WTC11 (cell line): Measurements from ENCODE around the gene FBXO15. TPM values are rescaled to one million over a fixed set of nuclear protein-coding genes. Genes with fewer than 3 reads are reported as not detected.
A peak's percentile ranks its signal among the peaks of the same experiment; 100 is the strongest.

Experiments
- ATAC-seq: fragments of 200-7000 bp; cut with Tn5 transposase; 2 replicates; pipeline ENCODE4 v1.10.0; 2021; ENCODE audit warnings: mild to moderate bottlenecking, moderate library complexity
- CTCF ChIA-PET: fragments of 300-600 bp; sonication (Branson Sonifier 250); formaldehyde crosslinking; loops from one replicate; lab custom pipeline; 2021; ENCODE audit warnings: antibody characterized with exemption; lab: Charles Lee
- POLR2A ChIA-PET: fragments of 350-600 bp; sonication (Branson Sonifier 250); formaldehyde crosslinking; loops from one replicate; lab custom pipeline; 2021; ENCODE audit warnings: antibody characterized with exemption; lab: Charles Lee
- DNase-seq: peaks from one replicate; pipeline ENCODE4 v3.0.0; 2021; ENCODE audit warnings: low spot score
- H3K27ac Mint-ChIP-seq: 2 replicates; pipeline ENCODE4 v1.8.0; 2021; ENCODE audit warnings: mixed read lengths
- H3K27me3 Mint-ChIP-seq: 2 replicates; pipeline ENCODE4 v1.8.0; 2021; ENCODE audit warnings: low read depth, mild to moderate bottlenecking, moderate library complexity, mixed read lengths
- H3K36me3 Mint-ChIP-seq: 2 replicates; pipeline ENCODE4 v1.8.0; 2021; ENCODE audit warnings: mixed read lengths
- H3K4me1 Mint-ChIP-seq: 2 replicates; pipeline ENCODE4 v1.8.0; 2022; ENCODE audit warnings: mixed read lengths
- H3K4me3 Mint-ChIP-seq: 2 replicates; pipeline ENCODE4 v1.8.0; 2021; ENCODE audit warnings: mild to moderate bottlenecking, moderate library complexity, mixed read lengths
- H3K9me3 Mint-ChIP-seq: 2 replicates; pipeline ENCODE4 v1.8.0; 2021; ENCODE audit warnings: mixed read lengths
- ATF3 ChIP-seq: sonication (generic); formaldehyde crosslinking; conservative IDR thresholded peaks from 2 replicates; pipeline ENCODE4 v1.8.1; 2022; ENCODE audit warnings: mild to moderate bottlenecking, missing genetic modification reagents
- ESRRA ChIP-seq: sonication (generic); formaldehyde crosslinking; IDR thresholded peaks from 2 replicates; pipeline ENCODE4 v1.8.1; 2022; ENCODE audit warnings: mild to moderate bottlenecking, missing genetic modification reagents, borderline replicate concordance
- ETV6 ChIP-seq: sonication (generic); formaldehyde crosslinking; IDR thresholded peaks from 2 replicates; pipeline ENCODE4 v1.8.1; 2022; ENCODE audit warnings: mild to moderate bottlenecking, missing genetic modification reagents
- FOXK1 ChIP-seq: sonication (generic); formaldehyde crosslinking; IDR thresholded peaks from 2 replicates; pipeline ENCODE4 v1.8.0; 2022; ENCODE audit warnings: mild to moderate bottlenecking, moderate library complexity, missing genetic modification reagents
- IRF2 ChIP-seq: sonication (generic); formaldehyde crosslinking; IDR thresholded peaks from 2 replicates; pipeline ENCODE4 v1.8.0; 2022; ENCODE audit warnings: low read depth, missing genetic modification reagents, borderline replicate concordance
- MLX ChIP-seq: sonication (generic); formaldehyde crosslinking; IDR thresholded peaks from 2 replicates; pipeline ENCODE4 v1.8.1; 2023; ENCODE audit warnings: mild to moderate bottlenecking, missing genetic modification reagents, moderate library complexity
- MXD4 ChIP-seq: fragments of 250-450 bp; sonication (Bioruptor Pico); IDR thresholded peaks from 2 replicates; pipeline ENCODE4 v1.8.0; 2021; ENCODE audit warnings: mild to moderate bottlenecking, moderate library complexity, borderline replicate concordance
- MYBL2 ChIP-seq: sonication (generic); formaldehyde crosslinking; IDR thresholded peaks from 2 replicates; pipeline ENCODE4 v1.8.1; 2023; ENCODE audit warnings: mild to moderate bottlenecking, moderate library complexity, missing genetic modification reagents
- NFYB ChIP-seq: sonication (generic); formaldehyde crosslinking; conservative IDR thresholded peaks from 2 replicates; pipeline ENCODE4 v1.8.0; 2022; ENCODE audit warnings: low read depth, missing genetic modification reagents
- PRDM15 ChIP-seq: sonication (generic); formaldehyde crosslinking; IDR thresholded peaks from 2 replicates; pipeline ENCODE4 v1.8.0; 2022; ENCODE audit warnings: missing genetic modification reagents
- PREB ChIP-seq: sonication (generic); formaldehyde crosslinking; IDR thresholded peaks from 2 replicates; pipeline ENCODE4 v1.8.1; 2022; ENCODE audit warnings: mild to moderate bottlenecking, missing genetic modification reagents, moderate library complexity, borderline replicate concordance
- RORB ChIP-seq: fragments of 250-450 bp; sonication (Bioruptor Pico); IDR thresholded peaks from 2 replicates; pipeline ENCODE4 v1.9.0; 2021; ENCODE audit warnings: mild to moderate bottlenecking
- STAT6 ChIP-seq: sonication (generic); formaldehyde crosslinking; conservative IDR thresholded peaks from 2 replicates; pipeline ENCODE4 v1.8.1; 2023; ENCODE audit warnings: mild to moderate bottlenecking, low read depth, missing genetic modification reagents, moderate library complexity
- USF1 ChIP-seq: sonication (generic); formaldehyde crosslinking; IDR thresholded peaks from 2 replicates; pipeline ENCODE4 v1.8.0; 2022; ENCODE audit warnings: mild to moderate bottlenecking, missing genetic modification reagents
- ZMAT4 ChIP-seq: fragments of 250-450 bp; sonication (Bioruptor Pico); IDR thresholded peaks from 2 replicates; pipeline ENCODE4 v1.9.0; 2021; ENCODE audit warnings: mild to moderate bottlenecking
- ZNF232 ChIP-seq: sonication (generic); formaldehyde crosslinking; IDR thresholded peaks from 2 replicates; pipeline ENCODE4 v1.8.0; 2022; ENCODE audit warnings: mild to moderate bottlenecking, missing genetic modification reagents
- ZNF263 ChIP-seq: sonication (generic); formaldehyde crosslinking; IDR thresholded peaks from 2 replicates; pipeline ENCODE4 v1.8.1; 2022; ENCODE audit warnings: low read depth, mild to moderate bottlenecking, moderate library complexity, missing genetic modification reagents
- ZNF423 ChIP-seq: fragments of 250-450 bp; sonication (Bioruptor Pico); IDR thresholded peaks from 2 replicates; pipeline ENCODE4 v2.1.2; 2022; ENCODE audit warnings: mild to moderate bottlenecking, moderate library complexity
- ZNF512 ChIP-seq: sonication (generic); formaldehyde crosslinking; IDR thresholded peaks from 2 replicates; pipeline ENCODE4 v1.8.1; 2022; ENCODE audit warnings: missing genetic modification reagents, borderline replicate concordance
- total RNA-seq: library from RNA; stranded (reverse); gene quantifications from 3 replicates; pipeline ENCODE4 v1.2.3, GENCODE V29; 2021

FBXO15 gene
- total RNA-seq, 1 experiment from 2014 or later = 0.96 TPM

GRCh38 chr18:74082742-74083556, 64.7 kb downstream of the FBXO15 start:
- no peaks in the 10 kb centered on the region for H3K36me3 Mint-ChIP-seq
- TF ChIP-seq IRF2 (no peak), USF1 (CRISPR knock-in tag) (no peak), ATF3 (CRISPR knock-in tag) (no peak), ETV6 (CRISPR knock-in tag) (no peak), RORB (CRISPR knock-in tag) (no peak), ZNF512 (CRISPR knock-in tag) (no peak), MLX (CRISPR knock-in tag) (no peak), NFYB (no peak), ZNF232 (CRISPR knock-in tag) (no peak), FOXK1 (CRISPR knock-in tag) (no peak)
- peaks cover 3% of the 10 kb centered on the region for H3K4me1 Mint-ChIP-seq
- POLR2A ChIA-PET = no interaction called here
- no peaks in the 10 kb centered on the region for H3K9me3 Mint-ChIP-seq
- no peak for ATAC-seq
- no peak overlapping the region for H3K4me3 Mint-ChIP-seq
- CTCF ChIA-PET = interaction anchor here (0.6 to 2.7 kb wide), 34 partner anchors 9 to 676 kb away, joined by 3 to 52 read pairs (median 6); partner anchors contain the start of gene CNDP2
- no peak overlapping the region for H3K27ac Mint-ChIP-seq
- no peak for DNase-seq
- H3K27me3 Mint-ChIP-seq = no peaks in the 10 kb centered on the region

- ChIA-PET CTCF (interaction anchor here (0.5 to 2.7 kb wide), 36 partner anchors 8 to 675 kb away, joined by 3 to 52 read pairs (median 6); partner anchors contain the start of gene CNDP2), POLR2A (no interaction called here)
- no peaks in the 10 kb centered on the region for H3K27me3 Mint-ChIP-seq
- H3K9me3 Mint-ChIP-seq = no peaks in the 10 kb centered on the region
- peak; percentile 100 for ATAC-seq
- DNase-seq = peak; percentile 74
- no peak overlapping the region for H3K27ac Mint-ChIP-seq
- H3K4me1 Mint-ChIP-seq = peaks cover 3% of the 10 kb centered on the region
- no peaks in the 10 kb centered on the region for H3K36me3 Mint-ChIP-seq
- no peak overlapping the region for H3K4me3 Mint-ChIP-seq
- TF ChIP-seq STAT6 (no peak), ZNF423 (no peak), MXD4 (CRISPR knock-in tag) (no peak), PRDM15 (CRISPR knock-in tag) (no peak), ESRRA (CRISPR knock-in tag) (no peak), MYBL2 (no peak), ZNF263 (CRISPR knock-in tag) (no peak), PREB (CRISPR knock-in tag) (no peak), ZMAT4 (no peak)
Observed at GRCh38 chr18:74081966-74082741, 65.5 kb downstream of the FBXO15 start.
